H9 (cell line): ENCODE results near the gene C1QBP. TPM values are rescaled to one million over a fixed set of nuclear protein-coding genes. Genes with fewer than 3 reads are reported as not detected.
A peak's percentile ranks its signal among the peaks of the same experiment; 100 is the strongest.

Experiments
- DNase-seq: peaks from one replicate; pipeline ENCODE4 v3.0.0-alpha.2; 2017
- H2AFZ ChIP-seq: one replicate; pipeline ENCODE4 v1.6.1; 2013; ENCODE audit warnings: mild to moderate bottlenecking, low read length, control low read depth, moderate library complexity
- H2AK5ac ChIP-seq: 2 replicates; pipeline ENCODE4 v1.6.1; 2013; ENCODE audit warnings: low read length, control low read depth, mixed read lengths; ENCODE audit not compliant: insufficient read length
- H2BK120ac ChIP-seq: one replicate; pipeline ENCODE4 v1.6.1; 2013; ENCODE audit warnings: low read depth, mild to moderate bottlenecking, low read length, control low read depth, inconsistent platforms; ENCODE audit not compliant: poor library complexity, severe bottlenecking
- H2BK12ac ChIP-seq: 2 replicates; pipeline ENCODE4 v1.6.1; 2013; ENCODE audit warnings: low read length, control low read depth, mixed read lengths, low read depth; ENCODE audit not compliant: insufficient read length
- H2BK15ac ChIP-seq: 2 replicates; pipeline ENCODE4 v1.6.1; 2013; ENCODE audit warnings: low read depth, low read length, control low read depth
- H2BK20ac ChIP-seq: one replicate; pipeline ENCODE4 v1.6.1; 2013; ENCODE audit warnings: low read depth, mild to moderate bottlenecking, low read length, control low read depth, inconsistent platforms; ENCODE audit not compliant: poor library complexity, severe bottlenecking
- H2BK5ac ChIP-seq: 2 replicates; pipeline ENCODE4 v1.6.1; 2013; ENCODE audit warnings: low read length, control low read depth, mixed read lengths; ENCODE audit not compliant: insufficient read length
- H3K14ac ChIP-seq: 2 replicates; pipeline ENCODE4 v1.6.1; 2013; ENCODE audit warnings: low read length, control low read depth; ENCODE audit not compliant: insufficient read depth
- H3K18ac ChIP-seq: 2 replicates; pipeline ENCODE4 v1.6.1; 2013; ENCODE audit warnings: low read depth, mild to moderate bottlenecking, mixed read lengths, low read length, control low read depth; ENCODE audit not compliant: insufficient read length
- H3K23ac ChIP-seq: 2 replicates; pipeline ENCODE4 v1.6.1; 2013; ENCODE audit warnings: low read length, control low read depth, mixed read lengths, low read depth; ENCODE audit not compliant: insufficient read length
- H3K23me2 ChIP-seq: 2 replicates; pipeline ENCODE4 v1.6.1; 2013; ENCODE audit warnings: low read depth, mild to moderate bottlenecking, mixed read lengths, low read length, control low read depth; ENCODE audit not compliant: insufficient read length, poor library complexity, severe bottlenecking
- H3K27ac ChIP-seq: 2 replicates; pipeline ENCODE4 v1.5.1; 2013; ENCODE audit warnings: low read length, control low read depth, mixed read lengths, low read depth; ENCODE audit not compliant: insufficient read length
- H3K27me3 ChIP-seq: 2 replicates; pipeline ENCODE4 v1.6.1; 2013; ENCODE audit warnings: low read length, control low read depth, inconsistent platforms; ENCODE audit not compliant: insufficient read depth
- H3K4ac ChIP-seq: 2 replicates; pipeline ENCODE4 v1.6.1; 2013; ENCODE audit warnings: low read depth, mild to moderate bottlenecking, control low read depth, inconsistent platforms, low read length, moderate library complexity
- H3K4me1 ChIP-seq: 2 replicates; pipeline ENCODE4 v1.6.1; 2013; ENCODE audit warnings: low read length, control low read depth, inconsistent platforms; ENCODE audit not compliant: insufficient read depth
- H3K4me2 ChIP-seq: 2 replicates; pipeline ENCODE4 v1.6.1; 2013; ENCODE audit warnings: low read length, control low read depth, mixed read lengths; ENCODE audit not compliant: insufficient read length, insufficient read depth
- H3K56ac ChIP-seq: 2 replicates; pipeline ENCODE4 v1.6.1; 2013; ENCODE audit warnings: low read depth, mild to moderate bottlenecking, mixed read lengths, low read length, control low read depth; ENCODE audit not compliant: insufficient read length
- H3K79me1 ChIP-seq: 2 replicates; pipeline ENCODE4 v1.6.1; 2013; ENCODE audit warnings: low read depth, mild to moderate bottlenecking, moderate library complexity, low read length, control low read depth, inconsistent platforms; ENCODE audit not compliant: insufficient read depth, poor library complexity, severe bottlenecking
- H3K79me2 ChIP-seq: 2 replicates; pipeline ENCODE4 v1.6.1; 2013; ENCODE audit warnings: low read length, control low read depth, inconsistent platforms; ENCODE audit not compliant: insufficient read depth
- H3K9ac ChIP-seq: 2 replicates; pipeline ENCODE4 v1.6.1; 2013; ENCODE audit warnings: low read length, control low read depth, mixed read lengths; ENCODE audit not compliant: insufficient read length; ENCODE audit errors: extremely low read depth
- H3K9me3 ChIP-seq: one replicate; pipeline ENCODE4 v1.6.1; 2013; ENCODE audit warnings: low read depth, low read length, inconsistent platforms; ENCODE audit not compliant: control insufficient read depth
- H3T11ph ChIP-seq: one replicate; pipeline ENCODE4 v1.6.1; 2013; ENCODE audit warnings: mild to moderate bottlenecking, low read length, control low read depth, inconsistent platforms
- H4K20me1 ChIP-seq: one replicate; pipeline ENCODE4 v1.6.1; 2013; ENCODE audit not compliant: control insufficient read depth, insufficient read length, insufficient read depth
- H4K5ac ChIP-seq: 2 replicates; pipeline ENCODE4 v1.6.1; 2013; ENCODE audit warnings: low read depth, mild to moderate bottlenecking, mixed read lengths, low read length, control low read depth; ENCODE audit not compliant: insufficient read length
- H4K8ac ChIP-seq: replicated peaks from 2 replicates; pipeline ENCODE4 v1.6.1; 2013; ENCODE audit warnings: low read length, control low read depth, mixed read lengths, low read depth; ENCODE audit not compliant: insufficient read length
- H4K91ac ChIP-seq: 2 replicates; pipeline ENCODE4 v1.6.1; 2013; ENCODE audit warnings: low read depth, mild to moderate bottlenecking, moderate library complexity, mixed read lengths, low read length, control low read depth; ENCODE audit not compliant: insufficient read length
- H3K27ac Mint-ChIP-seq, 3 experiments: 2 replicates in 2 of 3; 3 replicates in 1 of 3; pipeline ENCODE4 v1.8.0; 2020 to 2021; ENCODE audit warnings: mixed read lengths in 3 of 3, mild to moderate bottlenecking in 1 of 3, moderate library complexity in 1 of 3
- H3K27me3 Mint-ChIP-seq: 2 replicates; pipeline ENCODE4 v1.8.0; 2021; ENCODE audit warnings: low read depth, mild to moderate bottlenecking, moderate library complexity, mixed read lengths
- H3K36me3 Mint-ChIP-seq, 3 experiments: 2 replicates in 2 of 3; 3 replicates in 1 of 3; pipeline ENCODE4 v1.8.0; 2020 to 2021; ENCODE audit warnings: low read depth in 3 of 3, mixed read lengths in 3 of 3; ENCODE audit not compliant: insufficient read depth in 1 of 3
- H3K4me1 Mint-ChIP-seq, 2 experiments: 2 replicates each; pipeline ENCODE4 v1.8.0; 2020; ENCODE audit warnings: mixed read lengths in 2 of 2
- H3K4me3 Mint-ChIP-seq, 2 experiments: 2 replicates in 1 of 2; 3 replicates in 1 of 2; pipeline ENCODE4 v1.8.0; 2020 to 2021; ENCODE audit warnings: mild to moderate bottlenecking in 2 of 2, mixed read lengths in 2 of 2, moderate library complexity in 1 of 2
- H3K9me3 Mint-ChIP-seq, 2 experiments: 2 replicates in 1 of 2; 3 replicates in 1 of 2; pipeline ENCODE4 v1.8.0; 2020; ENCODE audit warnings: mild to moderate bottlenecking in 2 of 2, mixed read lengths in 2 of 2, moderate library complexity in 1 of 2
- WGBS: extraction: QIAGEN DNeasy Blood & Tissue Kit; methylation state at CpG from one replicate; pipeline ENCODE4 v1.1.7; 2013; ENCODE audit warnings: missing lambda C conversion rate, low lambda C conversion rate, mixed read lengths; ENCODE audit not compliant: insufficient read length; ENCODE audit errors: extremely low coverage; 5-methylcytosine and 5-hydroxymethylcytosine counted together
- total RNA-seq: library from RNA; stranded (reverse); gene quantifications from 2 replicates; pipeline ENCODE4 v1.2.1, GENCODE V29; 2021
- TF ChIP-seq, protein P1 (sequence below): fragments of 200-600 bp; sonication (generic); conservative IDR thresholded peaks from 3 replicates; pipeline ENCODE4 v1.8.0; 2021; ENCODE audit warnings: antibody characterized with exemption, mild to moderate bottlenecking

The C1QBP gene
- total RNA-seq, 1 experiment from 2014 or later: 390 TPM

DNA sequence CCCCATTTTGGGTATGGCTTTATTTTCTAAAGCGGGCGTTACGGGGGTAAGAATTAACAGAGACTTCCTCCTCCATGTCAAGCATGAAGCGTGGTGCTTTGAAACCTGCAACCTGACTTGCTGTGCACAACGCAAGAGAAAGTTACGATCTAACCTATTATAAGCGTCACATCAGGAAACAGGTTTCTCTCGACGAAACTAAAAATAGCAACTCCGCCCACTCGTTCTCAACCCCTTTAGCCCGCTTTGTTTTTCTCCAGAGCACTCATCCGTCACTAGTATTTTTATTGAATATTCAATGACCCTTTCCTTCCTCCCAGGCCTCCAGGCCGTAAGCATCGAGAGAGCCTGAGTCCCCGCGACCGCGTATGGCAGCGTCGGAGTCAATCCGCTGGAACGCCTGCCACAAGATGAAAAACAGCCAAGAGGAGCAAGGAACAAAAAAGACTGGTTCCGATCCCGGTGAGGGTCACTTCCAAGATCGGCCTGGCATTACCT, 20.0 kb downstream of the C1QBP start:
- H3K56ac ChIP-seq: peak overlapping the region; percentile 42
- peak overlapping the region; percentile 5 for H3K27ac ChIP-seq
- TF ChIP-seq, protein P1, sequence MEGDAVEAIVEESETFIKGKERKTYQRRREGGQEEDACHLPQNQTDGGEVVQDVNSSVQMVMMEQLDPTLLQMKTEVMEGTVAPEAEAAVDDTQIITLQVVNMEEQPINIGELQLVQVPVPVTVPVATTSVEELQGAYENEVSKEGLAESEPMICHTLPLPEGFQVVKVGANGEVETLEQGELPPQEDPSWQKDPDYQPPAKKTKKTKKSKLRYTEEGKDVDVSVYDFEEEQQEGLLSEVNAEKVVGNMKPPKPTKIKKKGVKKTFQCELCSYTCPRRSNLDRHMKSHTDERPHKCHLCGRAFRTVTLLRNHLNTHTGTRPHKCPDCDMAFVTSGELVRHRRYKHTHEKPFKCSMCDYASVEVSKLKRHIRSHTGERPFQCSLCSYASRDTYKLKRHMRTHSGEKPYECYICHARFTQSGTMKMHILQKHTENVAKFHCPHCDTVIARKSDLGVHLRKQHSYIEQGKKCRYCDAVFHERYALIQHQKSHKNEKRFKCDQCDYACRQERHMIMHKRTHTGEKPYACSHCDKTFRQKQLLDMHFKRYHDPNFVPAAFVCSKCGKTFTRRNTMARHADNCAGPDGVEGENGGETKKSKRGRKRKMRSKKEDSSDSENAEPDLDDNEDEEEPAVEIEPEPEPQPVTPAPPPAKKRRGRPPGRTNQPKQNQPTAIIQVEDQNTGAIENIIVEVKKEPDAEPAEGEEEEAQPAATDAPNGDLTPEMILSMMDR: no peak
- H3K9ac ChIP-seq: peak overlapping the region; percentile 95
- no CpG with 5 or more reads among the region's 26 CpGs for WGBS
- H4K91ac ChIP-seq: no peak overlapping the region
- H2BK20ac ChIP-seq: no peak overlapping the region
- Mint-ChIP-seq H3K36me3 (peaks cover 18 to 58% (median 45%) of the 10 kb centered on the region in 3 experiments; a peak in 6 of 7 replicates), H3K27me3 (no peaks in the 10 kb centered on the region), H3K27ac (peak overlapping the region; percentile 95 to 99 (median 99)), H3K4me1 (peaks cover 9 to 19% of the 10 kb centered on the region in 2 experiments), H3K9me3 (no peaks in the 10 kb centered on the region), H3K4me3 (peak overlapping the region; percentile 98 to 100)
- H2AFZ ChIP-seq: no peak overlapping the region
- peak overlapping the region; percentile 98 for H3K4me2 ChIP-seq
- H3K27me3 ChIP-seq: no peaks in the 10 kb centered on the region
- no peak overlapping the region for H2BK12ac ChIP-seq
- H4K20me1 ChIP-seq: no peaks in the 10 kb centered on the region
- no peaks in the 10 kb centered on the region for H3K9me3 ChIP-seq
- DNase-seq: no peak
- peaks cover 8% of the 10 kb centered on the region for H3K23me2 ChIP-seq
- no peak overlapping the region for H3K4ac ChIP-seq
- H3K18ac ChIP-seq: peak overlapping the region; percentile 90
- H4K8ac ChIP-seq: no peak overlapping the region
- no peak overlapping the region for H2BK15ac ChIP-seq
- H3K79me2 ChIP-seq: peaks cover 20% of the 10 kb centered on the region; the same call in 1 of the 2 replicates
- H3T11ph ChIP-seq: no peak overlapping the region
- H3K4me1 ChIP-seq: no peaks in the 10 kb centered on the region
- H3K23ac ChIP-seq: no peak overlapping the region
- H3K14ac ChIP-seq: peak overlapping the region; percentile 94
- H2BK120ac ChIP-seq: no peak overlapping the region
- H3K79me1 ChIP-seq: peaks cover 6% of the 10 kb centered on the region
- H2BK5ac ChIP-seq: no peak overlapping the region
- H4K5ac ChIP-seq: no peak overlapping the region
- no peak overlapping the region for H2AK5ac ChIP-seq
